NCI-H2227 treated with DMSO at 0.1 percent for 48 hours (cell line): ENCODE measurements around the gene SERF1A.
"Not testable (repeated sequence)": the region's sequence is repeated elsewhere in the genome, so short reads cannot be mapped to it uniquely, and the experiment has no call there.

Source experiments
- DNase-seq: peaks from one replicate; lab custom pipeline; 2025; lab: John Stamatoyannopoulos, UW

The SERF1A gene

GRCh38 chr5:70900533-70901271 is at the start of gene SERF1A:
TSS of gene SERF1A (plus strand) at chr5:70900669. CDS start at chr5:70900870, 201 bp downstream.
- DNase-seq: not testable (repeated sequence)

- DNase-seq: not testable (repeated sequence)
Measured at GRCh38 chr5:70866778-70867177, 33.7 kb upstream of the SERF1A start.

- not testable (repeated sequence) for DNase-seq
Measured at GRCh38 chr5:70870626-70871025, 29.8 kb upstream of the SERF1A start.

GRCh38 chr5:70896076-70896475 is 4.4 kb upstream of the SERF1A start:
- not testable (repeated sequence) for DNase-seq

GRCh38 chr5:70901272-70901571 is 753 bp downstream of the SERF1A start:
- not testable (repeated sequence) for DNase-seq

GRCh38 chr5:70906624-70907023 is 6.2 kb downstream of the SERF1A start:
- DNase-seq: not testable (repeated sequence)

- DNase-seq: not testable (repeated sequence)
Measured at GRCh38 chr5:70916829-70917228, 16.4 kb downstream of the SERF1A start.

GRCh38 chr5:70925211-70925562 is 24.7 kb downstream of the SERF1A start:
- not testable (repeated sequence) for DNase-seq

GRCh38 chr5:70931709-70932368 is 31.4 kb downstream of the SERF1A start:
- DNase-seq: not testable (repeated sequence)

- DNase-seq: not testable (repeated sequence)
Measured at GRCh38 chr5:70932560-70932959, 32.1 kb downstream of the SERF1A start.

- DNase-seq: not testable (repeated sequence)
Measured at GRCh38 chr5:70953068-70953467, 52.6 kb downstream of the SERF1A start.
